Measurements from ENCODE around the gene ACE.

The ACE gene

DNA sequence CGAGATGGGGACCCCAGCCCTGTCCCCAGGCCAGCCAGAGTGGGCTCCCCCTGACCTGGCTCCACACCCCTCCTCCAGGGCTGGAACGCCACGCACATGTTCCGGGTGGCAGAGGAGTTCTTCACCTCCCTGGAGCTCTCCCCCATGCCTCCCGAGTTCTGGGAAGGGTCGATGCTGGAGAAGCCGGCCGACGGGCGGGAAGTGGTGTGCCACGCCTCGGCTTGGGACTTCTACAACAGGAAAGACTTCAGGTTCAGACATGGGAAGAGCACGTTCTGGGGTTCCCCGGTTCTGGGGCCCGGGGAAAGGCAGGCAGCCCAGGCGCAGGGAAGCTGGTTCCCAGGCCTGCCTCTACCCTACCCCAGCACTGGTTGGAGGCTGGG is 4.6 kb downstream of the ACE start:
- peaks cover 5 to 14% of the 10 kb centered on the region in 2 experiments for H3K4me1 ChIP-seq (ENCODE audit: control insufficient read depth in 1 of 2, insufficient read depth in 1 of 2, low read depth in 1 of 2, low read length in 1 of 2)
- TF ChIP-seq, protein P1, sequence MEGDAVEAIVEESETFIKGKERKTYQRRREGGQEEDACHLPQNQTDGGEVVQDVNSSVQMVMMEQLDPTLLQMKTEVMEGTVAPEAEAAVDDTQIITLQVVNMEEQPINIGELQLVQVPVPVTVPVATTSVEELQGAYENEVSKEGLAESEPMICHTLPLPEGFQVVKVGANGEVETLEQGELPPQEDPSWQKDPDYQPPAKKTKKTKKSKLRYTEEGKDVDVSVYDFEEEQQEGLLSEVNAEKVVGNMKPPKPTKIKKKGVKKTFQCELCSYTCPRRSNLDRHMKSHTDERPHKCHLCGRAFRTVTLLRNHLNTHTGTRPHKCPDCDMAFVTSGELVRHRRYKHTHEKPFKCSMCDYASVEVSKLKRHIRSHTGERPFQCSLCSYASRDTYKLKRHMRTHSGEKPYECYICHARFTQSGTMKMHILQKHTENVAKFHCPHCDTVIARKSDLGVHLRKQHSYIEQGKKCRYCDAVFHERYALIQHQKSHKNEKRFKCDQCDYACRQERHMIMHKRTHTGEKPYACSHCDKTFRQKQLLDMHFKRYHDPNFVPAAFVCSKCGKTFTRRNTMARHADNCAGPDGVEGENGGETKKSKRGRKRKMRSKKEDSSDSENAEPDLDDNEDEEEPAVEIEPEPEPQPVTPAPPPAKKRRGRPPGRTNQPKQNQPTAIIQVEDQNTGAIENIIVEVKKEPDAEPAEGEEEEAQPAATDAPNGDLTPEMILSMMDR (IDR thresholded peaks at IDR 0.05): no peak

DNA sequence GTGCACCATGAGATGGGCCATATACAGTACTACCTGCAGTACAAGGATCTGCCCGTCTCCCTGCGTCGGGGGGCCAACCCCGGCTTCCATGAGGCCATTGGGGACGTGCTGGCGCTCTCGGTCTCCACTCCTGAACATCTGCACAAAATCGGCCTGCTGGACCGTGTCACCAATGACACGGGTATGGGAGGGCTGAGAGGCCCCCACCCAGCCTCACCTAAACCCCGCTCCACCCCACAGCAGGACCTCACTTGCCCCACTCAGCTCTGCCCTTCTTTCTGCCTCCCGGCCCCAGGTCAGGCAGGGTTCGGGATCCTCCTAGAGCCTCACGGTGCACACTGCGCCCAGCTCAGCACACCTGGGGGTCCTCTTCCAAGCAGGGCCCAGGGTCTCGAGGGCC is 5.6 kb downstream of the ACE start:
- peaks cover 25% of the 10 kb centered on the region for H3K27me3 ChIP-seq
- H3K36me3 ChIP-seq: no peaks in the 10 kb centered on the region
- H3K4me3 ChIP-seq (ENCODE audit: low read depth in 1 of 2, low read length in 1 of 2): no peak overlapping the region
- TF ChIP-seq, protein P1 (IDR thresholded peaks at IDR 0.05): no peak
- no peak overlapping the region for H3K27ac ChIP-seq
- no peaks in the 10 kb centered on the region for H3K9me3 ChIP-seq
- peaks cover 3 to 4% of the 10 kb centered on the region in 2 experiments for H3K4me1 ChIP-seq (ENCODE audit: control insufficient read depth in 1 of 2, insufficient read depth in 1 of 2, low read depth in 1 of 2, low read length in 1 of 2)

More for the DNA sequence above, 4.6 kb downstream of the ACE start:
- Histone ChIP-seq H3K36me3 (no peaks in the 10 kb centered on the region), H3K9me3 (no peaks in the 10 kb centered on the region), H3K27me3 (peaks cover 35% of the 10 kb centered on the region), H3K27ac (no peak overlapping the region), H3K4me3 (ENCODE audit: low read depth in 1 of 2, low read length in 1 of 2) (no peak overlapping the region)

DNA sequence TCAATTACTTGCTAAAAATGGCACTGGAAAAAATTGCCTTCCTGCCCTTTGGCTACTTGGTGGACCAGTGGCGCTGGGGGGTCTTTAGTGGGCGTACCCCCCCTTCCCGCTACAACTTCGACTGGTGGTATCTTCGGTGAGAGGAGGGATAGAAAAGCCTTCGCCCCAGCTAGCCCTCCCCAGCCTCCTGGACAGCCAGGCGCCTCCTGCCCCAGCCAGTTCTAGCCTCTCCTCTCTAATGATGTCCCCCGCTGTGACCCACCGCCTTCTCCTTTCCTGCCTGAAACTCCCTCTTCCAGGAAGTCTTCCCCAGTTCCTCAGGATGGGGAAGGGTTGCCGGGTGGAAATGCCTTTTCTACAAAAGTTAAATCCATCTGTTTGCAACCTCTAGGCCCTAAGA is 6.2 kb downstream of the ACE start:
- H3K4me1 ChIP-seq (ENCODE audit: control insufficient read depth in 1 of 2, insufficient read depth in 1 of 2, low read depth in 1 of 2, low read length in 1 of 2): no peaks in the 10 kb centered on the region
- H3K27me3 ChIP-seq: peaks cover 19% of the 10 kb centered on the region

DNA sequence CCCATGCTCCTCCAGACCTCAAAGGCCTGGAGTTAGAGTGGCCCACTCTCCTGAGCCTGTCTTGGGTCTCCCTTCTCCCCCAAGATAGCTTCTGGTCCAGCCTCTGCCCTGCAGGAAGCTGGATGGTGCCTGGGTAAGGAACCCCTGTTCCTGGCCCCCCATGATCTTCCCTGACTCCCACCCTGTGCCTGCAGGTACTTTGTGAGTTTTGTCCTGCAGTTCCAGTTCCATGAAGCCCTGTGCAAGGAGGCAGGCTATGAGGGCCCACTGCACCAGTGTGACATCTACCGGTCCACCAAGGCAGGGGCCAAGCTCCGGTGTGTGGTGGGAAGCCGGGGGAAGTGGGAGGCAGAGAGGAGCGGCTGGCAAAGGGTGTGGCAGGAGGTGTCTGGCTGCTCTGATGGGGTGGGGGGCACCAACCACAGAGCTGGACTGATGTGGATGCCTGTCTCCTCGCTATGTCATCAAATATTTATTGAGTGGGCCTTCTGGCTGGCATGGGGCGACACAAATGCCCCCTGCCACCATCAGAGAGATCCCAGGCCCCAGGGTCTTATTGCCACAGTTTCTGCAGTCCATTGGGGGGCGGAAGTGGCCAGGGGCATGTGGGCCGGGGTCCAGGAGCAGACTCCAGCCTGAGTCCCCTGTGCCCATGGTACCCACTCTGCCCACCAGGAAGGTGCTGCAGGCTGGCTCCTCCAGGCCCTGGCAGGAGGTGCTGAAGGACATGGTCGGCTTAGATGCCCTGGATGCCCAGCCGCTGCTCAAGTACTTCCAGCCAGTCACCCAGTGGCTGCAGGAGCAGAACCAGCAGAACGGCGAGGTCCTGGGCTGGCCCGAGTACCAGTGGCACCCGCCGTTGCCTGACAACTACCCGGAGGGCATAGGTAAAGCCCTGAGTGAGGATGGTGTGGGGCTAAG is 7.1 kb downstream of the ACE start:
- Histone ChIP-seq H3K4me1 (ENCODE audit: control insufficient read depth in 1 of 2, insufficient read depth in 1 of 2, low read depth in 1 of 2, low read length in 1 of 2) (no peaks in the 10 kb centered on the region), H3K4me3 (ENCODE audit: low read depth in 1 of 2, low read length in 1 of 2) (no peak overlapping the region), H3K36me3 (no peaks in the 10 kb centered on the region), H3K27ac (no peak overlapping the region), H3K27me3 (peaks cover 10% of the 10 kb centered on the region), H3K9me3 (no peaks in the 10 kb centered on the region)
- TF ChIP-seq, protein P1 (IDR thresholded peaks at IDR 0.05): no peak

More for the DNA sequence above, 6.2 kb downstream of the ACE start:
- no peaks in the 10 kb centered on the region for H3K9me3 ChIP-seq
- TF ChIP-seq, protein P1 (IDR thresholded peaks at IDR 0.05): no peak
- no peak overlapping the region for H3K27ac ChIP-seq
- no peak overlapping the region for H3K4me3 ChIP-seq (ENCODE audit: low read depth in 1 of 2, low read length in 1 of 2)
- H3K36me3 ChIP-seq: no peaks in the 10 kb centered on the region

DNA sequence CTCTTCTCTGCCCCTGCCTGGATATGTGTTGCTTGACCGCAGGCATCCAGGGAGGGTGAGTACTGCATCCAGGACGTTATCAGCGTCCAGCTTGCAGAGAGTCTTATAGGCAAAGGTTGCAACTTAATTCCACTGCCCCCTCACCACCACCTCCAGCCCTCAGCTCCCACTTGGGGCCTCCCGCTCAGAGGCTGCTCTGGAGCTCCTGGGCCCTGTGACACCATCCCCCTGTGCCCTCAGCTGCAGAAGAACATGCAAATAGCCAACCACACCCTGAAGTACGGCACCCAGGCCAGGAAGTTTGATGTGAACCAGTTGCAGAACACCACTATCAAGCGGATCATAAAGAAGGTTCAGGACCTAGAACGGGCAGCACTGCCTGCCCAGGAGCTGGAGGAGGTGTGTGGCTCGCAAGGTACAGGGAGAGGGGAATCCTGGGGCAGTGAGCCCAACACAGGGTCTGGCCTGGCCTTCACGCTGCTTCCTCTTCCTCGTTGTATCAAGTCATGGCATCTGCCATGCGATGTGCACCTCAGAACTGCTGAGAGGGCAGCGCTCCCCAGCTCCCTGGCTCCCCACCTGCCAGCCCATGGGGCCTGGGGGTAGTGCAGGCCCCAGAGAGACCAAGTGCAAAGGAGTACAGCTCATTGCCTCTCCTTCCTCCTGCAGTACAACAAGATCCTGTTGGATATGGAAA is 9.6 kb downstream of the ACE start:
- TF ChIP-seq, protein P1 (IDR thresholded peaks at IDR 0.05): no peak
- no peaks in the 10 kb centered on the region for H3K27me3 ChIP-seq
- no peaks in the 10 kb centered on the region for H3K36me3 ChIP-seq
- H3K27ac ChIP-seq: no peak overlapping the region
- no peaks in the 10 kb centered on the region for H3K4me1 ChIP-seq (ENCODE audit: control insufficient read depth in 1 of 2, insufficient read depth in 1 of 2, low read depth in 1 of 2, low read length in 1 of 2)
- no peaks in the 10 kb centered on the region for H3K9me3 ChIP-seq
- H3K4me3 ChIP-seq (ENCODE audit: low read depth in 1 of 2, low read length in 1 of 2): no peak overlapping the region
